GM19023 (cell line): ENCODE data around the gene ARHGAP4.

Experiments used
- ATAC-seq: cut with Tn5 transposase; IDR thresholded peaks from one replicate; pipeline ENCODE4 v1.9.1; 2021; ENCODE audit warnings: mild to moderate bottlenecking, moderate library complexity; ENCODE audit not compliant: unreplicated experiment

The ARHGAP4 gene

GRCh38 chrX:153928846-153929245 is 2.8 kb upstream of the ARHGAP4 start:
- ATAC-seq, result no peak

- ATAC-seq, result peak; percentile 81
Measured at GRCh38 chrX:153927922-153928760, 2.1 kb upstream of the ARHGAP4 start.

- no peak for ATAC-seq
Measured at GRCh38 chrX:153927672-153927921, 1.5 kb upstream of the ARHGAP4 start.

GRCh38 chrX:153926858-153927671 is 1.0 kb upstream of the ARHGAP4 start:
- peak; percentile 39 for ATAC-seq

- no peak for ATAC-seq
Measured at GRCh38 chrX:153926552-153926857, 441 bp upstream of the ARHGAP4 start.

GRCh38 chrX:153925387-153925738 is 701 bp downstream of the ARHGAP4 start:
- no peak for ATAC-seq

GRCh38 chrX:153924149-153924861 is 1.8 kb downstream of the ARHGAP4 start:
- ATAC-seq, result no peak

- ATAC-seq, result no peak
Measured at GRCh38 chrX:153922932-153923857, 2.9 kb downstream of the ARHGAP4 start.

- ATAC-seq, result no peak
Measured at GRCh38 chrX:153921511-153922446, 4.3 kb downstream of the ARHGAP4 start.

GRCh38 chrX:153921070-153921469 is 5.0 kb downstream of the ARHGAP4 start:
- no peak for ATAC-seq

- ATAC-seq, result no peak
Measured at GRCh38 chrX:153920546-153920945, 5.5 kb downstream of the ARHGAP4 start.

GRCh38 chrX:153919281-153919680 is 6.8 kb downstream of the ARHGAP4 start:
- no peak for ATAC-seq

- no peak for ATAC-seq
Measured at GRCh38 chrX:153917869-153918268, 8.2 kb downstream of the ARHGAP4 start.

GRCh38 chrX:153913701-153914100 is 12.4 kb downstream of the ARHGAP4 start:
- ATAC-seq, result no peak

GRCh38 chrX:153913211-153913610 is 12.9 kb downstream of the ARHGAP4 start:
- ATAC-seq, result no peak

GRCh38 chrX:153911798-153912197 is 14.3 kb downstream of the ARHGAP4 start:
- ATAC-seq, result no peak

- no peak for ATAC-seq
Measured at GRCh38 chrX:153910446-153910845, 15.6 kb downstream of the ARHGAP4 start.

GRCh38 chrX:153909980-153910360 is 16.1 kb downstream of the ARHGAP4 start:
- ATAC-seq, result no peak

GRCh38 chrX:153909024-153909979 is 16.8 kb downstream of the ARHGAP4 start:
- ATAC-seq, result no peak
